K562 (cell line): ENCODE data around the gene SLC5A4. TPM values are rescaled to one million over a fixed set of nuclear protein-coding genes. Genes with fewer than 3 reads are reported as not detected.

ENCODE experiments used
- ATAC-seq: fragments of 200-7000 bp; cut with Tn5 transposase; 3 replicates; pipeline ENCODE4 v1.9.1; 2020; ENCODE audit warnings: moderate library complexity
- BruUV-seq: library from RNA; stranded (reverse); fragments of 400-500 nt; replicated peaks from 2 replicates; lab custom pipeline; 2021; lab: Mats Ljungman, UMichigan
- CTCF ChIA-PET: fragments of 300-600 bp; formaldehyde crosslinking; extraction: SDS; loops from one replicate; lab custom pipeline; 2021; ENCODE audit warnings: low intra/inter-chr PET ratio; lab: Yijun Ruan, JAX
- POLR2A ChIA-PET: fragments of 300-600, 350-650 bp; sonication (Branson Sonifier 250); formaldehyde crosslinking; extraction: SDS; loops from one replicate; lab custom pipeline; 2021; ENCODE audit warnings: antibody characterized with exemption, inconsistent platforms; lab: Yijun Ruan, JAX
- DNase-seq, 4 experiments: peaks; one replicate each; pipeline versions ENCODE4 v3.0.0 to v3.0.0-alpha.2; 2011 to 2018; ENCODE audit warnings: low spot score in 3 of 4, mixed read lengths in 3 of 4; ENCODE audit errors: extremely low read depth in 1 of 4
- FAIRE-seq: peaks from 2 replicates; lab custom pipeline; 2011; peaks lifted over from hg19 to GRCh38; lab: Jason Lieb, UNC
- H2AFZ ChIP-seq: 2 replicates; pipeline ENCODE4 v1.6.0; 2011; ENCODE audit warnings: low read depth, low read length, control low read depth, inconsistent platforms
- H3K27ac ChIP-seq: fragments of 200-600 bp; 3 replicates; pipeline ENCODE4 v1.8.0; 2011; ENCODE audit warnings: low read depth, mild to moderate bottlenecking, control low read depth, inconsistent platforms, low read length, moderate library complexity, mixed read lengths; ENCODE audit errors: extremely low read depth
- H3K27me3 ChIP-seq, 2 experiments: fragments of 300-600 bp in 1 of 2; 2 replicates in 1 of 2; 3 replicates in 1 of 2; pipeline versions ENCODE4 v1.6.0 to v1.8.0; 2011; ENCODE audit warnings: inconsistent platforms in 2 of 2, low read length in 2 of 2, mild to moderate bottlenecking in 1 of 2, mixed read lengths in 1 of 2, moderate library complexity in 1 of 2; ENCODE audit not compliant: control insufficient read depth in 2 of 2, insufficient read depth in 2 of 2
- H3K36me3 ChIP-seq: fragments of 300-600 bp; 3 replicates; pipeline ENCODE4 v1.8.0; 2011; ENCODE audit warnings: mild to moderate bottlenecking, low read length, inconsistent platforms; ENCODE audit not compliant: control insufficient read depth, insufficient read depth
- H3K4me1 ChIP-seq, 2 experiments: fragments of 200-600 bp in 1 of 2; replicated peaks in 1 of 2; 2 replicates in 1 of 2; 3 replicates in 1 of 2; pipeline versions ENCODE4 v1.5.1 to v1.8.0; 2011; ENCODE audit warnings: inconsistent platforms in 2 of 2, low read length in 2 of 2, mild to moderate bottlenecking in 1 of 2, mixed read lengths in 1 of 2, moderate library complexity in 1 of 2; ENCODE audit not compliant: control insufficient read depth in 2 of 2, insufficient read depth in 2 of 2
- H3K4me2 ChIP-seq: 2 replicates; pipeline ENCODE4 v1.6.1; 2011; ENCODE audit warnings: low read length, control low read depth, inconsistent platforms, mixed read lengths; ENCODE audit not compliant: insufficient read depth
- H3K4me3 ChIP-seq: fragments of 200-600 bp; sonication (generic), shearing (Covaris generic); 2 replicates; pipeline ENCODE4 v1.5.1; 2016; ENCODE audit warnings: control low read depth, inconsistent platforms
- H3K79me2 ChIP-seq: fragments of 200-600 bp; 3 replicates; pipeline ENCODE4 v1.8.0; 2011; ENCODE audit warnings: low read length, inconsistent platforms; ENCODE audit not compliant: control insufficient read depth, insufficient read depth
- H3K9ac ChIP-seq, 2 experiments: 2 replicates each; pipeline versions ENCODE4 v1.6.0 to v1.6.1; 2011; ENCODE audit warnings: low read depth in 2 of 2, low read length in 2 of 2, control low read depth in 1 of 2, inconsistent platforms in 1 of 2, mild to moderate bottlenecking in 1 of 2, mixed read lengths in 1 of 2; ENCODE audit not compliant: insufficient read depth in 1 of 2
- H3K9me1 ChIP-seq: one replicate; pipeline ENCODE4 v1.6.0; 2011; ENCODE audit warnings: inconsistent platforms, mild to moderate bottlenecking, low read length, moderate library complexity; ENCODE audit not compliant: control insufficient read depth, insufficient read depth
- H3K9me3 ChIP-seq: replicated peaks from 2 replicates; pipeline ENCODE4 v1.5.1; 2011; ENCODE audit warnings: low read depth, low read length, inconsistent platforms; ENCODE audit not compliant: control insufficient read depth, insufficient read depth
- H4K20me1 ChIP-seq: replicated peaks from 2 replicates; pipeline ENCODE4 v1.6.1; 2011; ENCODE audit warnings: low read length, inconsistent platforms, mixed read lengths; ENCODE audit not compliant: control insufficient read depth, insufficient read depth
- BCOR ChIP-seq: fragments of 450-650 bp; IDR thresholded peaks from 2 replicates; pipeline ENCODE4 v1.6.1; 2016
- HDAC2 ChIP-seq: fragments of 450-650 bp; IDR thresholded peaks from 2 replicates; pipeline ENCODE4 v1.6.1; 2016; ENCODE audit warnings: mild to moderate bottlenecking
- MITF ChIP-seq: IDR thresholded peaks from 2 replicates; pipeline ENCODE4 v1.6.1; 2014; ENCODE audit warnings: antibody characterized with exemption
- NFATC3 ChIP-seq: fragments of 450-650 bp; IDR thresholded peaks from 2 replicates; pipeline ENCODE4 v1.6.1; 2017; ENCODE audit warnings: mild to moderate bottlenecking
- PHTF2 ChIP-seq: fragments of 250-450 bp; sonication (Bioruptor Pico); IDR thresholded peaks from 2 replicates; pipeline ENCODE4 v1.5.0; 2021; ENCODE audit warnings: mild to moderate bottlenecking
- PURB ChIP-seq: sonication (generic); formaldehyde crosslinking; IDR thresholded peaks from 2 replicates; pipeline ENCODE4 v1.9.0; 2021; ENCODE audit warnings: low read depth, mild to moderate bottlenecking, missing genetic modification reagents
- PYGO2 ChIP-seq: fragments of 450-650 bp; IDR thresholded peaks from 2 replicates; pipeline ENCODE4 v1.6.1; 2016; ENCODE audit warnings: mild to moderate bottlenecking, missing genetic modification characterization, moderate library complexity, missing compliant biosample characterization
- SIX5 ChIP-seq, 2 experiments: IDR thresholded peaks; 2 replicates each; pipeline ENCODE4 v1.6.1; 2011; ENCODE audit warnings: low read length in 2 of 2, borderline replicate concordance in 1 of 2, low read depth in 1 of 2, mild to moderate bottlenecking in 1 of 2, moderate library complexity in 1 of 2; ENCODE audit not compliant: insufficient read depth in 1 of 2
- SNIP1 ChIP-seq: fragments of 450-650 bp; IDR thresholded peaks from 2 replicates; pipeline ENCODE4 v1.7.1; 2017; ENCODE audit warnings: low read depth, mild to moderate bottlenecking
- SREBF1 ChIP-seq: fragments of 150-350 bp; IDR thresholded peaks from 2 replicates; pipeline ENCODE4 v1.6.1; 2014; ENCODE audit warnings: antibody characterized with exemption, low read depth, low read length, borderline replicate concordance
- SUPT5H ChIP-seq: fragments of 450-650 bp; IDR thresholded peaks from 2 replicates; pipeline ENCODE4 v1.6.1; 2016
- TRIM24 ChIP-seq, 2 experiments: fragments of 450-650 bp; IDR thresholded peaks; 2 replicates each; pipeline ENCODE4 v1.6.1; 2016
- ZNF197 ChIP-seq: fragments of 200-800 bp; sonication (Bioruptor generic); IDR thresholded peaks from 2 replicates; pipeline ENCODE4 v1.6.1; 2016; ENCODE audit warnings: low read depth, missing genetic modification characterization, missing compliant biosample characterization
- ZNF224 ChIP-seq: sonication (generic); formaldehyde crosslinking; IDR thresholded peaks from 2 replicates; pipeline ENCODE4 v1.8.0; 2022; ENCODE audit warnings: mild to moderate bottlenecking, missing genetic modification reagents
- ZNF24 ChIP-seq: fragments of 450-650 bp; IDR thresholded peaks from 2 replicates; pipeline ENCODE4 v1.6.1; 2016
- ZNF584 ChIP-seq: fragments of 200-800 bp; sonication (Bioruptor generic); IDR thresholded peaks from 2 replicates; pipeline ENCODE4 v1.6.1; 2016; ENCODE audit warnings: low read depth, mild to moderate bottlenecking, missing genetic modification characterization, missing compliant biosample characterization
- WGBS: fragments of 100-300 bp; shearing (Covaris generic); methylation state at CpG from one replicate; pipeline ENCODE4 v1.1.6; 2016; ENCODE audit warnings: low coverage, mixed read lengths; ENCODE audit not compliant: insufficient coverage; ENCODE audit errors: missing lambda C conversion rate; 5-methylcytosine and 5-hydroxymethylcytosine counted together
- in situ Hi-C: fragments of 300-500 bp; cut with MboI; formaldehyde crosslinking; loops from 4 replicates; pipeline ENCODE4 v1.15.0; 2018; ENCODE audit warnings: inconsistent platforms, mixed read lengths
- intact Hi-C: fragments of 100-400 bp; cut with micrococcal nuclease; formaldehyde crosslinking; loops from 2 replicates; pipeline ENCODE4 v1.14.2; 2022
- polyA plus RNA-seq, 8 experiments: library from polyadenylated mRNA; depleted of rRNA in 4 of 8; stranded (reverse) in 5 of 8; unstranded in 3 of 8; fragments of >200 nt; fragmentation: Nextera tagmentation in 2 of 8; fragmentation: Illumina TruSeq in 1 of 8; extraction: Ambion mirVana in 2 of 8; extraction: Trizol in 1 of 8; gene quantifications; 2 replicates each; pipeline versions ENCODE4 v1.2.1 to v1.2.3, GENCODE V29; 2011 to 2014; ENCODE audit warnings: inconsistent platforms in 1 of 8, missing spikeins in 1 of 8
- total RNA-seq, 7 experiments: library from RNA; depleted of rRNA in 6 of 7; stranded (reverse); fragments of >200 nt in 6 of 7; fragmentation: Illumina TruSeq in 2 of 7; extraction: Trizol in 2 of 7; gene quantifications; 2 replicates each; pipeline versions ENCODE4 v1.2.1 to v1.2.3, GENCODE V29; 2011 to 2021; ENCODE audit warnings: low replicate concordance in 1 of 7

Gene SLC5A4
- total and polyA plus RNA-seq, 9 of the 15 experiments (the other 6 are each of a cell fraction or from before 2014, with no cell fraction given): not detected

DNA sequence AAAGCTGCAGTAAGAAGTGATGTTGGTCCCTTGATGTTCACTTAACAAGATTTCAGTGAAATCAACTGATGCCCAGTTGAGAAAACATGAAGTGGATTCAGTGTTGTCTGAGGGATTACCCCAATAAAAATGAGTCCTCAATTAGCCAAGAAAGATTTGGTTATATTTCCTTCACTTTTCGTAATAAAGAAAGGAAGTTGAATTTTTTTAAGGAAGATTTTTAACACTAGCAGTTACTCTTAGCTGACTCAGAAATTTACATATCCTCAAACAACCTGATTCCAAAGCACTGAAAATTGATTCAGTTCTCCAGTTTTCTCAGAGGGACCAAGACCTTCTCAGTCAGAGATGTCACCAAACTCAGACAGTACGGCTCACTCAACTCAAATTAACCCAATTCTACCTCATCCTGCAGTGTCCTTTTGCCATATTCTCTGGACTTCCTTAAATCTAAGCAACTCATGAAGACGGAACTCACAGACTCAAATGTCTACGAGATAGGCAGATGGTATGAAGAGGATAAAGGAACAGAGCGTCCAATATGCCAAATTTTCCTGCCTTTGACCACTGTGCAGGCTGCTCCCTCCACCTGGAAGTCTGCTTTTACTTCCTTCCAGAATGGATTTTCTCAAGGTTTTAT lies 22.8 kb downstream of the SLC5A4 start:
- Histone ChIP-seq H3K27me3 (no peaks in the 10 kb centered on the region), H3K9ac (no peak overlapping the region), H3K4me2 (no peak overlapping the region), H3K4me1 (no peaks in the 10 kb centered on the region), H2AFZ (no peak overlapping the region), H3K27ac (no peak overlapping the region), H4K20me1 (no peaks in the 10 kb centered on the region), H3K9me1 (no peaks in the 10 kb centered on the region), H3K9me3 (no peaks in the 10 kb centered on the region), H3K36me3 (no peaks in the 10 kb centered on the region), H3K4me3 (no peak overlapping the region), H3K79me2 (no peaks in the 10 kb centered on the region)
- ATAC-seq (no peak), DNase-seq (no peak), FAIRE-seq (no peak)
- WGBS: 0% methylated on average over 5 of the region's 5 CpGs
- ChIA-PET CTCF (no interaction called here), POLR2A (no interaction called here)
- BruUV-seq: no TSS peak
- no peak for TF ChIP-seq ZNF24
- TF ChIP-seq BCOR: no peak
- no peak for TF ChIP-seq NFATC3
- no peak for TF ChIP-seq SREBF1
- no peak for TF ChIP-seq MITF
- TF ChIP-seq PYGO2: no peak
- TF ChIP-seq SUPT5H: no peak
- TF ChIP-seq PURB: no peak
- TF ChIP-seq ZNF197: no peak
- no peak for TF ChIP-seq PHTF2
- no peak for TF ChIP-seq SNIP1
- TF ChIP-seq SIX5 (IDR thresholded peaks at IDR 0.05; ENCODE audit: borderline replicate concordance in 1 of 2, insufficient read depth in 1 of 2, low read depth in 1 of 2, low read length in 2 of 2): no peak
- TF ChIP-seq HDAC2: no peak
- no peak for TF ChIP-seq ZNF224 (CRISPR knock-in tag)
- TF ChIP-seq TRIM24 (IDR thresholded peaks at IDR 0.05): no peak
- no peak for TF ChIP-seq ZNF584 (CRISPR knock-in tag)
- intact Hi-C loops (no loop called here), in situ Hi-C loops (no loop called here)
